DMS79 (cell line): Measurements from ENCODE around the gene FOXA1.
A peak's percentile ranks its signal among the peaks of the same experiment; 100 is the strongest.

Experiments used
- DNase-seq: peaks from one replicate; lab custom pipeline; 2025; lab: John Stamatoyannopoulos, UW

Gene FOXA1

DNA sequence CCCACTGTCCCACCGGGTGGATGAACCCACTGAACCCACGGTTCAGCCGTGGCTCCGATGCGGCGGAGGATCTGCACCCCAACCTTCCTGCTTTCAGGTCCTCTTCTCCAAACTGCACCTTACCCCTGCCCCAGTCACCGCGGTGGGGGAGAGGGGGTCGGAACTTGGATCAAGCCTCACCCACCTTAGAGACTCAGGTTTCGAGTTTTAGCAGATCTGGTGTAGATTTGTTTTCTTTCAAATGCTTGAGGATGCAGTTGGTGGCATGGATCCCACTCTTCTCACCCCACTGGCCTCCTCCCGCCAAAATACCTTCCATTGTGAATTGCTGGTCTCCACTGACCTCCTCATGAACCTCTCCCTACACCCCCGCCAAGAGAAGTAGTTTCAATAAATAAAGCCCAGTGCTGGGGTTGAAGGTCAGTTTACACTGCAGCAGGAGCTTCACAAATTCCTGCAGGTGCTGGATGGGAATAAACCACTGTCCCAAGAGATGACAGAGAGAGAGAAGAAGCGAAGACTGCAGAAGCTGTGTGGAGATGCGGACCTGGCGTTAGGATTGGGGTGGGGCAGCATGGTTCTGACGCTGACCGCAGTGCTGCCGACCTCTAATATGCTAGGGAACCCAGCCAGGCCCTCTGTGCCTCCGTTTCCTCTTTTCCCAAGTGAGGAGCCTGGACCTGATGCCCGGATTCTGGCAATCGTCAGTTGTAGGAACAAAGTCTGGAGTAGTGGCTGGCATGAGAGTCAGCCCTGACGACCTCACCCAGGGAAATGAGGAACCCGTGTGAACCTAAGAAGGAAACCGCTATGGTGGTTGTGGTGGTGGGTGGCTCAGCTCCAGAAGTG is 7.8 kb upstream of the FOXA1 start:
- no peak for DNase-seq

DNA sequence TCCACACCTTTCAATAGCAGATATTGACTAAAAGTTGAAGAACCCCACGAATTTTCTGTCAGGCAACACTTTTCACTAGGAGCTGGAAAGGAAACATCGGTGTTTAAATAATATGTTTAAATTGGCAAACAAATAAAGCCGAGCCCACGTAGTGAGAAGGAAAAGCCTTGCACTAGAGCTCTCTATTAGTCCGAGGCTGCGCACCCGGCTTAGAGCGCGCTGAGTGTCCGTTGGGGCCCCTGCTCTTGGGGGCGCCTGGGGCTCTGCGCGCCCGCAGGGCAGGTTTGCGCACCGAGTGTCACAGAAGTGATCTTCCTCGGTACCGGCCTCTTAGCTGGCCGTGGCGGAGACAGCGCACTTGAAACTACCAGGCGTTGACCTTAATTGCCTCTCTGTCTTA is 6.8 kb upstream of the FOXA1 start:
- no peak for DNase-seq

DNA sequence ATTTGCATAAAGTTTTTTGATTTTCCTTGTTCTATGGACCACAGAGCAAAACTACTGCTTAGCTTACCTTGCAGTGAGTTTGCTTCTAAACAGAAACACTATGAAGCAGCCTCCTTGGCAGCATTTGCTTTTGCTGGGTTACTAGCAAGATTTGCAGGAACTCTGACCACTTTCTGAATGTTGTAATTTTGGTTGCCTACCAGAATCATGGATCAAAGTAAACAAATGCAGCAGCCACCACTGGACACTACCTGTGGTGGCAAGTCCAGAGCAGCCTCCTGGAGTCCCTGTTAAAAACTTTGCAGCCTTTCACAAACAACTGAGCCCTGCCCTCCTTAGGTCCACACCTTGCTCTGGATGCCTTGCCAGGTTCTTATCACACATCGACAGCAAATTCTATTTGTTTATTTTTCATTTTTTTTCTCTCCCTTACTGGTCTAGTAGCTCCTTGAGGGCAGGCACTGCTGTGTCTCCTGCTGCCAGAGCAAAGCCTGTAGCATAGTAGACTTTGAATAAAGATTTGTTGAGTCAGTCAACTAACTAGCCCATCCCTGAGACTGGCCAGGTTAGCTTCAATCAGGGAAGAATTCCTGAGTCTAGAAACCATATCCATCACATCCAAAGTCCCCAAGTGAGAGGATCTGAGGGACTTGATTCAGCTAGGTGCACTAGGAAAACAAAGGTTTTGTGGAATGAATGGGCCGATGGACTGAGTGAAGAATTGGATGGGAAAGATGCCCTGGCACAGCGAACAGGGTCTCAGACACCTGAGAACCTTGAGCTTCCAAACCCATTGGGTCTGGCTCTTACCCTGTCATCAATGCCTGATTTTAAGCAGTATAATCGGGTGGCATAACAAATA is 6.1 kb upstream of the FOXA1 start:
- DNase-seq, result no peak

DNA sequence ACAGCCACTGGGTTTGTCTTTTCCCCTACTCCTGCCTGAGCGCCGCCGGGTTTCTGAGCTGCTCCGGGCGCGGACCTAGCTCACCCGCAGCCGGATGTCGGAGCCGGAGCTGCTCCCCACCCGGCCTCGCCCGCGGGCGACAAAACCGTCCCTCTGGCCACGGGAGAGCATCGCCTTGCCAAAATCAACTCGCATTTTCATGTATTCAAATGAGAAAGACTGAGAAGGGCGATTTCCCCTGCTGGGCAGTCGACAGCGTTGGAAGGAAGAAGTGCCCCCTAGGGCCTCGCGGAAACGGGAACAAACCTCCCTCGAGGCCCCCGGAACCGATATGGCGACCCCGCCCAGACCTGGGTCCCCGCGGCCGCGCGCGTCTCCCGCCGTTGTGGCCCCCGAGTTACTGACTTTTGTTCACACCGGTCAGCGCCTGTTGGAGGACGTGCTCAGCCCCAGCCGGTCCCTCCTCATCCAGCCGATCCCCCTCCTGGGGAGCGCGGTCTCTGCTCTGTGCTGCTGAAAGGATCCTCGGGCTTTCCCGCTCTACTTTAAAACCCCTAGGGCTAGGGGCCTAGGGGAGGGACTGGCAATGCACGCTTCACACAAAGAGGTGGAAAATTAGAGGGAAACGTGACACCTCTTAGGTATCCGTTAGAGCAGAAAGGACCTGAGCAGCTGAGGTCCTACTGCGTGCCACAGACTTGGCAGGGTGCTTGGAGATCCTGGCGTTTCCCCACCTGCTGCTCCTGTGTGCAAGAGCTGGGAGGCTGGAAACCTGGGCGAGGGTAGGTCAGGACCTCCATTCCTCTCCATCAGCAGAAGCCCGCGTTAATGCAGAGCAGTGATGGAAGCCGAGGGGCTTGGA is 4.7 kb upstream of the FOXA1 start:
- DNase-seq, result peak; percentile 71

DNA sequence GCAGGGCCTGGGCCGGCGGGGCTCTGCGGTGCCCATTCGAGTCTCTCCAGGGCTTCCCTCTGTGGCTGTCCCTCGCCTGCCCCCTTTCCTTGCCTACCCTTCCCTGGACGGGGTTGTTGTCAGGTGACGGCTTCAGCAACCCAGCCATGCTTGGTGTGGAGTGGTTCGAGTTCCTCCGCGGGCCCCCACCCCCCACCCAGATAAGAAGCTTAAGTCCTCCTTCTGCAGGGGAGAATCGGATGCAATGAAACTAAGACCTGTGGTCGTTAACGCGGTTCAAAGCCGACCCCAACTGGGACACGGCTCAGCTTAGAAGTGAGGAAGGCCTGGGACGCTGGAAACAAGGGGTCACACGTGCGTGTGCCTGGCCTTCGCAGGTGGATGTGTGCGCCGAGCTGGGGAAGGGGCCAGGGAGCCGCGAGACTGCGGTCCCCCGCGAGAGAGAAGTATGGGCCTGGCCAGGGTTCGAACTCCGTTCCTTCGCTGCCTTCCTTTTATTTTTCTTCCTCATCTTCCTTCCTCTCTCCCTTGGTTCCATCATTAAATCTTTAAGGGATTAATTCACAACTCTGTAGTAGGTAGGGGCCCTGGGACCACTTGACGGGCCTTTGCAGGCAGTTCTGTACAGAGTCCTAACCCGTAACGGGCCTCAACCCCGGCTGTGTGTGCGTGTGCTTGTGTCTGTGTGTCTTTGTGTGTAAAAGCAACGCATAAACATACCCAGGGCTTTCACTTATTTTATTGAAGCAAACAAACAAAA is 3.9 kb upstream of the FOXA1 start:
- DNase-seq, result peak; percentile 74

DNA sequence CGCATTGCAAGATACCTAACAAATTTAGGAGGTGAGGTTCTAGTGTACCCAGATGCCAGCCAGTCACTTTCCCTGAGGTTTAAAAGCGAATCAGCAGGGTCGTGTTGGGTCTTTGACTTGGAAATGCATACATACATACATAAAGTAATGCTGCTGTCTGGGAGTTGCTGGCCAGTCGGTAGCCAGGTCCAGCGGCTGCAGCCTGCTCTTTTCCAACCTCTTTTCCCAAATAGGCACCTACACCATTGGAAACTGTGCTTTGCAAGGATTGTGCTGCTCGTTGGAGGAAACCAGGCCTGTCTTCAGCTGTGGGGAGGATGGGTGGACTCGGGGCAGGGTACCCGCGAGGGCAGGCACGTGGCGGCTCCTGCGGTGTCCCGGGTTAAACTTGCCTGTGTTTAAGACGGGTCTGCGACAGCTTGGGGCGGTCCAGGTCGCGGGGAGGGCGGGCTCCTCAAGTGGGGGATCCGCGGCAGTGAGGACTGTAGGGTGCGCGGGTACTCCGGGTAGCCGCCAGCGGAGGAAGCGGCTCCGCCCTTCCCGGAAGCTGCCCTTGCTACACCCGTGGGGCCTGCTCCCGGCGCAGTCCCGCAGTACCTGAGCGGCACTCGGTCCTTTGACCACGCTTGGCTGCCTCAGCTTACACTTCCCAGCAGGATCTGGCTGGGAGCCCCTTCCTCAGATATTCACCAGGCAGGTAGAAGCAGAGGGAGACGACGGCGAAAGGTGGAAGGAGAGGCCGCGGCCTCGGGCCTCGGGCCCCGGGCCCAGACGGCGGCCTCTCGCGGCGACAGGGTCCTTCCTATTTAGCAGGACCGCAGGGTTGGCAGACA is 3.1 kb upstream of the FOXA1 start:
- peak; percentile 74 for DNase-seq

DNA sequence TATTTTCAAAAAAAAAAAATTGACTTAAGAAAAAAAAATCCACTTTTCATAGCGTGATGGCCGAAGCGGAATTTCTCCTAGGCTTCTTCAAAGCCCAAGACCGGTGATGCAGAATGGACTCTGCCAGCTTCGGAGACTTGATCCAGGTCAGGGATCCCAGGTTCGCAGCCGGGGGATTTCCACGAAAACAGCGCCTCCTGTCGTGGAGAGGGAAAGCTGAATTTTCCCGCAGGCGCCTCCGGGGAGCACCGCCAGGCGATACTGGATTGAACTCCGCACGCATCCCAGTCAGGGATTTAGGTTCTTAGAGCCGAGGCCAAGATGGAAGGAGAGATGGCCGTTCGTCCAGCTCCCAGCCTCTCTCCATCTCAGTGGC is 2.5 kb upstream of the FOXA1 start:
- DNase-seq, result peak; percentile 79

DNA sequence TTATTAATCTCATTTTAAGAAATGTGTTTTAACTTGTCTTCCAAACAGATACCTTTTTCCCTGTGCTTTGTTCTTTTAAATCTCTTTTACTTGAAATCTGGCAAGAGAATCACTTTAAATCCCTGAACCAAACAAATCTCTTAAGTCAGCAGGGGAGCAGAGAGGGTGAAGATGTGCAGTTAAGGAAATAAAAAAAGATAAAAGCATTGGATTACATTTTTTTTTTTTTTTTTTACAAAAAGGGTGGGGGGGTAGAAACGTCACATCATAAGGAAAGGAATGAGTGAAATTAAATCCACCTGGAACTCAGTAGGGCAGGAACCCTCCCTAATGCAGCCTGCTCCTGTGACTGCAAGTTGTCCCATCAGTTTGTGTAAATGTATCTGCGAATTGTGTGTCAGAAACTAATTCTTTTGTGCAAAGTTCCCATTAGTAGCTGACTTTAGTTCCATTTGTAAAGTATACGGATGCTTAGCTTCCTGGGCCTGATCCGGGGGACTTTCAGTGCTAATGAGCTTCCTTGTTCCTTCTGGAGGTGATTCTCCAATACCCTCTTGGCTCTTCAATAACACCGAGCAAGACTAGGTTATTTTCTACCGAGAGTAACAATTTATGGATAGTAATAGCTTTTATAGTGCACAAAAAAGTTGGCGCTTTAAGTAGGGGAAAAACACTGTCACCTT is 1.9 kb upstream of the FOXA1 start:
- peak; percentile 43 for DNase-seq

DNA sequence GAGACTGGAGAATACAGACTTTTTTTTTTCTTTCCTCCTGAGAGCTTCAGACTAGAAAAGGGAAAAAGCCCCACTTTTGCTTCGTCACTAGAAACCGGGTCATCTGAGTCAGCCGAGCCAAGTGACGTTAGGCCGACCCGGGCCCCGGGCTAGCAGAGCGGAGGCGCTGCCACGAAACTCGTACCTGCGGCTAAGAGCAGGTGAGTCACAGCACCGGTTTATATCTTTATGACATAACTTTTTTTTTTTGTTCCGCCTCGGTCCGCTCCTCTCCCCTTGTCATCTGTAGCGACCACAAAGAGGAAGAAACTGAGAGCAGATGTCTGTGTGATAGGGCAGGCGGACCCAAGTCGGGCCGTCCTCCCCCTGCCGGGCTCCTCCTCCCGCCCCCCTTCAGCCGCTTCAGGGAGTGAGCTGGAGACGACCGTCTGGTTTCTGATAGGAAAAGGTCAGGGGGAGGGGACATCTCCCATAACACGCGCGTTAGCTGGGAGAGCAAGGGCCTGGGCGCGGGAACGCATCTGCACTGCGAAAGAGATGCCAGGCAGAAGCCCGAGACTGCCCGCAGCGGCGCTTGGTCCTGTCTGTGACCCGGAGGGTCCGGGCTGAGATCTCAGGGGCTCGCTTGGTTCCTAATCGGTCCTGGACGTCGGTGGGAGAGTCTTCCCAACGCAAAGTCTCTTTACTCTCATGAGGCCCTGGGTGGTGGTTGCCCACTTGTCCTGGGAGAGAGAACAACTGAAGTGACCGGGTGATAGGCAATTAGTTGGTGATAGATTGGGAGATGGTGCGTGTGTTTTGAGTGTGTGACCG is 966 bp upstream of the FOXA1 start:
- DNase-seq, result peak; percentile 96

DNA sequence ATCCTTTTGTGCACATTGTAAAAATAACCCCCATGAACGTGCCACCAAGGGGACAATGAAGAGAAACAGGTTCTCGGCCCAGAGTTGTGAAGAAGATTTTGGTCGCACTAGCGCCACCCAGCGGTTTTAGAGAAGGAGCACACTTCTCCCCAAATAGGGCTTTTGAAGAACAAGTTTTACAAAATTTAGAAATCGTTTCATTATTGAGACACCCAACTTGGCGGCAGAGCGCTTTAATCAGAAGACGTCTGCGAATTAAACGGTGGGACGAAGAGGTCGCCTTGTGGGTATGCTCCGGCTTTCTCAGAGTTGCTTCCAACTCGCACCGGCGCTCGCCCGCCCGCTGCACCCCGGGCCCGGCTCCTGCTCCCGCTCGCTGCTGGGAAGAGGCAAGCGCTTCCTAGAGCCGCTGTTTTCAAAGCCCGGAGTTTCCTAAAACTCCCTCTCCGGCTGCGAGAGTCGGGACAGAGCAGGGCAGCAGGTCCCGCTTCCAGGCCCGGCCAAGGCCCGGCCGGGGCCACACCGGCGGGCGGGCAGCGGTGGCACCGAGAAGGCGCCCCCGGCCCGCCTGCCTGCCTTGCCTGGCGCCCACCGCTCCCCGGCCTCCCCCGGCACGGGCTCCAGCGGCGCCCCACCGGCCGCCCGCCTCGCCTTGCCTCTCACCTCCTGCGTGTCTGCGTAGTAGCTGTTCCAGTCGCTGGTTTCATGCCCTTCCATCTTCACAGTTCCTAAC is 645 bp downstream of the FOXA1 start:
- peak; percentile 90 for DNase-seq

DNA sequence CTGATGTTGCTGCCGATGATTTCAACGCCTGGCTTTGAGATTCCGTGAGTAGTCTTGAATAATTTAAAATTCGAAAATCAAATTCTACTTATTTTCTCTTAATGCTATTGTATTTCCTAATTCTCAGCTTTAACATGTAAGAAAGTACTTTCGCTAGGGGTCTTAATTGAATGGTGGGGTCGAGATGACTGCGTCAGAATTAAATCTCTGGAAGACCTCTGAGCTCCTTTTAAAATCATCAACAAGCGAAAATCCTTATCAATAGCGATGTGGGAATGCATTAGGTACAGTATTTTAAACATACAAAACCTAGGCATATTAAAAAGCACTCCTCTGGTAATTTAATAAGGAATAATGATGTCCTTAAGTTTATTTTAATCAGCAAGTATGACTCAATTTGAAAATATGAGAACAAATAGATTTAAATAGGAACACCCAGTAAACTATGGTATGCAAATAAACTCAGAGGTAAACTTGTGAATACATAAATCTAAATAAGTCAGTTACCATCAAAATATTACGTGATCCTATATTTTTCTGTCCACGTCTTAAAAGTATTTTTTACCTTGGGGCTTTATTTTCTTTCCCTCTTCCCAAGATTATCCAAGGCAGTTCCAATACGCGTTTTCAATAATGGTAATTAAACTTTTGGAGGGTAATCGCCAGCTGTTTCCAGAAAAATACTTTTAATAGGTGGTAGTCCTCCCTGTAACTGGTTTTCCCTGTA is 1.4 kb downstream of the FOXA1 start:
- DNase-seq, result peak; percentile 32

DNA sequence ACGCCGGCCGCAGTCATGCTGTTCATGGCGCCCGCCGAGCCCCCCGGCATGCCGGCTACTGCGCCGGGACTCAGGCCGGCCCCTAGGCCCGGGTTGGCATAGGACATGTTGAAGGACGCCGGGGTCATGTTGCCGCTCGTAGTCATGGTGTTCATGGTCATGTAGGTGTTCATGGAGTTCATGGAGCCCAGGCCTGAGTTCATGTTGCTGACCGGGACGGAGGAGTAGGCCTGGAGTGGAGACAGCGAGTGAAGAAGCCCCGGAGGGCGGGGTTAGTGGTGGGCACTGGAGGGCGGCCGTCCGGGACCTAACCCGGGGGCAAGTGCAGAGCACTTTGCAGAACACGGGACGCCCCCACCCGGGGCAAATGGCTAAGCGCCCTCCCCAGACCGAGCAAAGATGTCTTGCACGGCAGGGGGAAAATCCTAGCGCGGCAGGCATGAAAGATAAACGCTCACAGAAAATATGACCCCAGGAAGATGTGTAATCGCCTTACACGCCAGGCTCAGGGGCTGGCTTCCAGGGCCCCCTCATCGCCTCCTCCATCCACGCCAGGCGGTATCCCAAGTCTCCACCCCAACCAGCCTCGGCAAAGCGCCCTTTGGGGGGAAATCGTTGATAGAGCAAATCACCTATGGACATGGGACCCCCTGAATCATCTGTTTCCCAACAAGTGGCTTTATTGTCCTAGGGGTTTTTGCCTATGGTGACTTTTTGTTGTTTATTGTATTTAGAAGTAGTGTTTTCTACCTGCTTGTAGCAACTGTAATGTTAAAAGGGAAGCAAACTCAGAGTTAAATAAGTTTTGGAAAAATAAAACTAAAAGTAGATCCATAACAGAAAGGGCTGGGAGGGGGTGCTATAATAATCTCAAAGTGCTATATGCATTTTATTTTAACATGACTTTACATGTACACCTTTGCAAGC is 2.3 kb downstream of the FOXA1 start:
- DNase-seq, result peak; percentile 53

DNA sequence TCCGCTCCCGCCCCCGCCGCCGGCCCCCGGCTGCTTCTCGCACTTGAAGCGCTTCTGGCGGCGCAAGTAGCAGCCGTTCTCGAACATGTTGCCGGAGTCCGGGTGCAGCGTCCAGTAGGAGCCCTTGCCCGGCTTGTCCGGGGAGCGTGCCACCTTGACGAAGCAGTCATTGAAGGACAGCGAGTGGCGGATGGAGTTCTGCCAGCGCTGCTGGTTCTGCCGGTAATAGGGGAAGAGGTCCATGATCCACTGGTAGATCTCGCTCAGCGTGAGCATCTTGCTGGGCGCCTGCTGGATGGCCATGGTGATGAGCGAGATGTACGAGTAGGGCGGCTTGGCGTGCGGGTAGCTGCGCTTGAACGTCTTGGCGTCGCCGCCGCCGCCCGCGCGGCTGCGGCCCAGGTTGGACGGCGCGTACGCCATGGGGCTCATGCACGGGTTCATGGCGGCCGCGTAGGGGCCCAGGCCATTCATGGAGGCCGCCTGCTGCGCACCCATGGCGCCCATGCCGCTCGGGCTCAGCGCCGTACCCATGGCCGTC is 3.0 kb downstream of the FOXA1 start:
- DNase-seq, result peak; percentile 59

DNA sequence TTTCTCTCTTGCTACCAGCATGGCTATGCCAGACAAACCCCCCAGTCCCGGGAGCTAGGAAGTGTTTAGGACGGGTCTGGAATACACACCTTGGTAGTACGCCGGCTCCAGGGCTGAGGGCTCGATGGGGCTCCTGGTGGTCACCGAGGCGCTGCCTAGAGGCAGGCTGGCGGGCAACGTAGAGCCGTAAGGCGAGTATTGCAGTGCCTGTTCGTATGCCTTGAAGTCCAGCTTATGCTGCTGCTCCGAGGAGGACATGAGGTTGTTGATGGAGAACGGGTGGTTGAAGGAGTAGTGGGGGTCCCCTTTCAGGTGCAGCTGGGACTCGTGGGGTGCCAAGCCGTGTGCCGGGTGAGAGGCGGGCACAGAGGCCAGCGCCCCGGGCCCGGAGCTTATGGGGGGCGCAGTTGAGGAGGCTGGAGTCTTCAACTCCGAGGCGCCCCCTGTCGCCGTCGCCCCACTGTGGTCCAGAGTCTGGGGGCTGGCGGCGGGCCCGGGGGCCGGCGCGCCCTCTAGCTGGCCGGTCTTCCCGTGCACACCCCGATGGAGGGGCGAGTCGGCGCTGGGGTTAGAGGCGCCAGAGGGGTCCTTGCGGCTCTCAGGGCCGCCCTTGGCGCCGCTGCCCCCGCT is 3.6 kb downstream of the FOXA1 start:
- peak; percentile 54 for DNase-seq

DNA sequence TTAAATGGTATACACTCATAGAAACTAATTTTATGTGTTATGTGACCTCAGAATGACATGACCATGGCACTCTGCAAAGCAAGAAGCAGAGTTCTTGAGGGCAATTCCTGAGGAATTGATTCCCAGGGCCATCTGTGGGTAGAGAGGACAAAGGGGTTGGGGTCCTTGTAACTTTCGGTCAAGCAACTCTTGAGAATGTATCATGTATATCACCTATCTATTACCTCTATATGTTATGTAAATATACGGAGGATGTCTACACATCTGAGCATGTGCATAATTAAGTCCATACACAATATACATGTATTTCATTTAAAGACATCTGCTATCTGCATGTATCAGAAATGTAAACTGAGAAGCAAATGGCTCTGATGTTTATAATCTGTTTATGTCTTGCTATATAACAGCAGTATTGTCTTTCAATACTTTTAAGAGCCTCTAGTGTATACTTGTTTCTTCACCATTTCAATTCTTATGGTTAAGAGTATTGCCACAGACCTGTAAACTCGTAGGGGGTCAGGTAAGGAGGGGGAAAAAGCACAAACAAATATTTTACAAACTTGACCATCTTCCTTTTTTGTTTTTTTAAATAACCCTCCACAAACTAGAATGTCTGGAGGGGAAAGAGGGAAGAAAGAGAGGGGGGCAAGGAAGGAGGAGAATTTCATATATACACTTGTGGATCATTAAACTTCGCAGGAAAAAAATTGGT is 4.5 kb downstream of the FOXA1 start:
- DNase-seq, result peak; percentile 30
